Coronary artery (tissue), 2 donors: ENCODE measurements around the gene MFN2.
A peak's percentile ranks its signal among the peaks of the same experiment; 100 is the strongest.

Experiments
- DNase-seq: peaks from one replicate; pipeline ENCODE4 v3.0.0-alpha.2; 2017; ENCODE audit warnings: low spot score
- H3K27ac ChIP-seq, 2 donors: fragments of 200-600 bp; sonication (generic); one replicate each; pipeline ENCODE4 v1.5.1; 2016 to 2019
- H3K4me3 ChIP-seq: fragments of 200-600 bp; sonication (generic); 2 replicates; pipeline ENCODE4 v1.5.1; 2016; ENCODE audit warnings: mild to moderate bottlenecking, moderate library complexity
- CTCF ChIP-seq: fragments of 200-600 bp; sonication (generic); IDR thresholded peaks from one replicate; pipeline ENCODE4 v1.5.1; 2019; ENCODE audit warnings: antibody characterized with exemption

The MFN2 gene

DNA sequence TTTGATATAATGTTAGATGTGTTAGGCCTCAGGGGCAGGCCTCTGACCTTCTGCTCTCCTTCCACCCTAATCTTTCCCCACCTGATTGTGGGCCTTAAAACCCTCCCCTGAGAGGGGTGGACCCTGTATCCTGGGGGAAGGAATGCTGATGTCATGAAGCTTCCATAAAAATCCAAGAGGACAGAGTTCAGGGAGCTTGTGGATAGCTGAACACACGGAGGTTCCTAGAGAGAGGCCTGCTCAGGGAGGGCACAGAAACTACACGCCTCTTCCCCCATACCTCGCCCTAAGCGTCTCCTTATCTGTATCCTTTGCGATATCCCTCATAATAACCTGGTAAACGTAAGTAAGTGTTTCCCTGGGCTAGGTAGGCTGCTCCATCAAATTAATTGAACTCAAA lies 4.3 kb downstream of the MFN2 start:
- Histone ChIP-seq H3K27ac (no peak overlapping the region), H3K4me3 (no peak overlapping the region)
- TF ChIP-seq CTCF: no peak
- DNase-seq: no peak

GRCh38 chr1:11985171-11985570 lies 4.9 kb downstream of the MFN2 start:
- TF ChIP-seq CTCF: no peak
- Histone ChIP-seq H3K4me3 (no peak overlapping the region), H3K27ac (no peak overlapping the region)
- no peak for DNase-seq

DNA sequence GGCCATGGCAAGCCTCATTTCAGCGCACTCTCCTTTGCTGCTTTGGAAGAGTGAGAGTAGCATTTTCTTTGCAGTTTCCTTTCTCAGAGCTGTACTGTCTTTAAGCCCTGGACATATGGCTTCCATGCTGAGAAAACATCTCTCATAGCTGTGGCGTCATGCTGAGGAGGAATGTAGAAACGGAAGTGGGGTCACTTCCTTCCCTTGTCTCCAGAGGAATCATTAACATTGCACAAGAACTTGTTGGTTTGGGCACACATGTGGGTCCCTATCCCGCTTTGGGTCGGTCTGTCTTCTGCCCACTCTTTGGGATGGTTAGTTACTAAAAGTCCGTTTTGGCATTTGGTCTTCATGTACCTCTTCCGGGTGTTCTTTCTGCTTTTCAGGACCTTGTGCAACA lies 5.6 kb downstream of the MFN2 start:
- TF ChIP-seq CTCF: no peak
- no peak for DNase-seq
- Histone ChIP-seq H3K27ac (peak overlapping the region in 1 of 2 donors; percentile 57), H3K4me3 (no peak overlapping the region)

DNA sequence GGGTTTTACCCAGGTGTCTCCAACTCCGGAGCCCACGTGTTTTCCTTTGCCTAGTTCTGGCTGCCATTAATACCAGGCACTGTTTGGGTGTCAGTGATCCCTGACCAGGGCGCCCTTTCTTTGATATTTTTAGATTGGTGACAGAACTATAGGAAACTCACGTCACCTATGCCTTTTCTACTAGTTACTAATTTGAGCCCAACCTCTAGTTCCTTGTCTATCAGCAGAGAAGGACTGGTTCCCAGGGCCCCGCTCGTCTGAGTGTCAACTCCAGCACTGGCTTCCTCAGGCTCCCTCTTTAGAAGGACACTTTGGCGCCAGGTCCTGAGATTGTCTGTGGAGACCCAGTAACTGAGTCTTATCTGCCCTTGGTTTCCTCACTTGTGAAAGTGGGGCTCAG lies 9.4 kb downstream of the MFN2 start:
- DNase-seq: no peak
- TF ChIP-seq CTCF: no peak
- Histone ChIP-seq H3K27ac (no peak overlapping the region), H3K4me3 (no peak overlapping the region)

GRCh38 chr1:11990303-11991032 lies 10.2 kb downstream of the MFN2 start:
- H3K27ac ChIP-seq: no peak overlapping the region

DNA sequence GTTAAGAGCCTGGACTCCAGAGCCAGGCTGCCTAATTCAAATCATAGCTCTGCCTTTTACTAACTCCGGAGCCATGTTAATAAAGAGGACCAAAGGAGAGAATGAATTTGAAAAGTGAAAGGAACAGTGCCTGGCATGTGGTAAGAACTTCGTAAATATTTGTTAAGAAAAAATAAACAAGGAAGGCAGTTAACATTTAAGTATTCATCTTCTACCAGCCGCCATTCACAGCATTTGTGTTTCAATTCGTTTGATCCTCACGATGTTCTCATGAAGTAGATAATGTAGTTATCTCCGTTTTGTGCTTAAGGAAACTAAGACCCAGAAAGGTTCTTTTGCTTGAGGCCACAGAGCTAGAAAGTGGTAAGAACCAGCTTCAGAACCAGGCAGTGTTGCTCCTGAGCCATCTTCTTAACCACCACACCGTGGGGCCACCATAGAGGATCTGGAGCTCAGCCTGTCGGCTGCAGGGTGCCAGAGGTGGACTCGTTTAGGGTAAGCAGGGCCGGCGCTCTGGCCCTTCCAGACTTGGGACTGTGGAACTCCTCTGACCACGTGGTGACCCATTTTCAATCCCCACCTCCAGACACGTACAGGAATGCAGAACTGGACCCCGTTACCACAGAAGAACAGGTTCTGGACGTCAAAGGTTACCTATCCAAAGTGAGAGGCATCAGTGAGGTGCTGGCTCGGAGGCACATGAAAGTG lies 11.9 kb downstream of the MFN2 start:
- DNase-seq: no peak
- H3K27ac ChIP-seq: no peak overlapping the region
- no peak for TF ChIP-seq CTCF
- no peak overlapping the region for H3K4me3 ChIP-seq

More at GRCh38 chr1:11990303-11991032, 10.2 kb downstream of the MFN2 start:
- DNase-seq: no peak
- no peak for TF ChIP-seq CTCF
- H3K4me3 ChIP-seq: no peak overlapping the region
